Parathyroid adenoma (tissue), 2 donors: ENCODE measurements around the gene RPS4Y2.

Experiments used
- H2AFZ ChIP-seq: fragments of 300-600 bp; sonication (generic); one replicate; pipeline ENCODE4 v1.7.0; 2017; ENCODE audit warnings: antibody characterized with exemption, mild to moderate bottlenecking
- H3K27ac ChIP-seq: fragments of 300-600 bp; sonication (generic); one replicate; pipeline ENCODE4 v1.7.0; 2017
- H3K27me3 ChIP-seq: fragments of 300-600 bp; sonication (generic); one replicate; pipeline ENCODE4 v1.7.0; 2017; ENCODE audit warnings: low read length; ENCODE audit not compliant: control insufficient read depth, insufficient read depth
- H3K36me3 ChIP-seq: fragments of 300-600 bp; sonication (generic); one replicate; pipeline ENCODE4 v1.7.0; 2017; ENCODE audit warnings: low read length; ENCODE audit not compliant: control insufficient read depth, insufficient read depth
- H3K4me1 ChIP-seq: fragments of 300-600 bp; sonication (generic); one replicate; pipeline ENCODE4 v1.7.0; 2017; ENCODE audit warnings: control low read depth
- H3K4me2 ChIP-seq: fragments of 300-600 bp; sonication (generic); one replicate; pipeline ENCODE4 v1.7.0; 2017; ENCODE audit warnings: low read length
- H3K4me3 ChIP-seq: fragments of 300-600 bp; sonication (generic); one replicate; pipeline ENCODE4 v1.7.0; 2017; ENCODE audit warnings: low read depth, low read length
- H3K79me2 ChIP-seq: fragments of 300-600 bp; sonication (generic); one replicate; pipeline ENCODE4 v1.7.0; 2017; ENCODE audit warnings: control low read depth
- H3K9ac ChIP-seq: fragments of 300-600 bp; sonication (generic); one replicate; pipeline ENCODE4 v1.7.0; 2017; ENCODE audit warnings: mild to moderate bottlenecking
- H3K9me3 ChIP-seq: fragments of 300-600 bp; sonication (generic); one replicate; pipeline ENCODE4 v1.7.0; 2017; ENCODE audit warnings: low read length; ENCODE audit not compliant: control insufficient read depth
- TF ChIP-seq, protein P1 (sequence below): fragments of 300-600 bp; sonication (generic); IDR thresholded peaks from one replicate; pipeline ENCODE4 v1.7.0; 2017; ENCODE audit warnings: antibody characterized with exemption, mild to moderate bottlenecking
- donor health status: primary hyperparathyroidism.

The RPS4Y2 gene

GRCh38 chrY:20770755-20771154 lies 14.8 kb downstream of the RPS4Y2 start:
- TF ChIP-seq, protein P1, sequence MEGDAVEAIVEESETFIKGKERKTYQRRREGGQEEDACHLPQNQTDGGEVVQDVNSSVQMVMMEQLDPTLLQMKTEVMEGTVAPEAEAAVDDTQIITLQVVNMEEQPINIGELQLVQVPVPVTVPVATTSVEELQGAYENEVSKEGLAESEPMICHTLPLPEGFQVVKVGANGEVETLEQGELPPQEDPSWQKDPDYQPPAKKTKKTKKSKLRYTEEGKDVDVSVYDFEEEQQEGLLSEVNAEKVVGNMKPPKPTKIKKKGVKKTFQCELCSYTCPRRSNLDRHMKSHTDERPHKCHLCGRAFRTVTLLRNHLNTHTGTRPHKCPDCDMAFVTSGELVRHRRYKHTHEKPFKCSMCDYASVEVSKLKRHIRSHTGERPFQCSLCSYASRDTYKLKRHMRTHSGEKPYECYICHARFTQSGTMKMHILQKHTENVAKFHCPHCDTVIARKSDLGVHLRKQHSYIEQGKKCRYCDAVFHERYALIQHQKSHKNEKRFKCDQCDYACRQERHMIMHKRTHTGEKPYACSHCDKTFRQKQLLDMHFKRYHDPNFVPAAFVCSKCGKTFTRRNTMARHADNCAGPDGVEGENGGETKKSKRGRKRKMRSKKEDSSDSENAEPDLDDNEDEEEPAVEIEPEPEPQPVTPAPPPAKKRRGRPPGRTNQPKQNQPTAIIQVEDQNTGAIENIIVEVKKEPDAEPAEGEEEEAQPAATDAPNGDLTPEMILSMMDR: no peak
- Histone ChIP-seq H3K4me2 (no peak overlapping the region), H3K36me3 (no peaks in the 10 kb centered on the region), H3K27ac (no peak overlapping the region), H3K9ac (no peak overlapping the region), H3K4me1 (no peaks in the 10 kb centered on the region), H2AFZ (no peak overlapping the region), H3K4me3 (no peak overlapping the region), H3K9me3 (no peaks in the 10 kb centered on the region), H3K27me3 (no peaks in the 10 kb centered on the region), H3K79me2 (no peaks in the 10 kb centered on the region)

- Histone ChIP-seq H3K9ac (no peak overlapping the region), H3K36me3 (no peaks in the 10 kb centered on the region), H2AFZ (no peak overlapping the region), H3K27ac (no peak overlapping the region), H3K4me1 (no peaks in the 10 kb centered on the region), H3K9me3 (no peaks in the 10 kb centered on the region), H3K79me2 (no peaks in the 10 kb centered on the region), H3K4me2 (no peak overlapping the region), H3K27me3 (no peaks in the 10 kb centered on the region), H3K4me3 (no peak overlapping the region)
- TF ChIP-seq, protein P1: no peak
Measured at GRCh38 chrY:20776104-20776503, 20.2 kb downstream of the RPS4Y2 start.

DNA sequence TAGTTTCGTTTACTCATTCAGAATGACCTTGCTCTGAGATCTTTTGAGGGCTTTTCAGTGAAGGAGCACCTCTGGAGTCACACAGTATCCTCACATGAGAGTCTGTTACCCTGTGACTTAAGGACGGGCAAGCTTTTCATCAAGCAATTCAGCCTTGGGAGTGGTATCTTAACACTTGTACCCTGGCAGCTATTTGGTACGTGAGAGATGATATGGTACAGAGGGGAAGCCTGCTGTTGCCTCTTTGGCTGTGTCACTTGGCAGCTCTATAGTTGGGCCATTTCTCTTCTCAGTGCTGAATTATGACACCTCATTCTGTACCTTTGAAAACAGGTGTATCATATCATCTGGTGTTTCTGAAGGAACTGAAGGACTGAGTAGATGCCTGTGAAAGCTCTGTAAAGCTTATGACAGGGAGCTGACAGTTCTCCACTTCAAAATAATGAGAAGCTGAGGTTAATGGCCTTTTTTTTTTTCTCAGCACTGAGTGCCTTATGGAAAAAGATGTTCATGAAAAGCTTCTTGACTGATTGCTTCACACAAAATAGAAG lies 24.3 kb downstream of the RPS4Y2 start:
- Histone ChIP-seq H3K27me3 (no peaks in the 10 kb centered on the region), H3K4me2 (no peak overlapping the region), H3K36me3 (no peaks in the 10 kb centered on the region), H3K79me2 (no peaks in the 10 kb centered on the region), H3K9ac (no peak overlapping the region), H3K27ac (no peak overlapping the region), H2AFZ (no peak overlapping the region), H3K9me3 (no peaks in the 10 kb centered on the region), H3K4me3 (no peak overlapping the region), H3K4me1 (no peaks in the 10 kb centered on the region)
- TF ChIP-seq, protein P1: no peak

- H3K79me2 ChIP-seq: no peaks in the 10 kb centered on the region
- H2AFZ ChIP-seq: no peak overlapping the region
- no peak overlapping the region for H3K4me2 ChIP-seq
- H3K27me3 ChIP-seq: no peaks in the 10 kb centered on the region
- H3K4me3 ChIP-seq: no peak overlapping the region
- TF ChIP-seq, protein P1: no peak
- H3K36me3 ChIP-seq: no peaks in the 10 kb centered on the region
- no peak overlapping the region for H3K9ac ChIP-seq
- H3K9me3 ChIP-seq: no peaks in the 10 kb centered on the region
- no peak overlapping the region for H3K27ac ChIP-seq
- no peaks in the 10 kb centered on the region for H3K4me1 ChIP-seq
Measured at GRCh38 chrY:20780776-20781175, 24.9 kb downstream of the RPS4Y2 start.

DNA sequence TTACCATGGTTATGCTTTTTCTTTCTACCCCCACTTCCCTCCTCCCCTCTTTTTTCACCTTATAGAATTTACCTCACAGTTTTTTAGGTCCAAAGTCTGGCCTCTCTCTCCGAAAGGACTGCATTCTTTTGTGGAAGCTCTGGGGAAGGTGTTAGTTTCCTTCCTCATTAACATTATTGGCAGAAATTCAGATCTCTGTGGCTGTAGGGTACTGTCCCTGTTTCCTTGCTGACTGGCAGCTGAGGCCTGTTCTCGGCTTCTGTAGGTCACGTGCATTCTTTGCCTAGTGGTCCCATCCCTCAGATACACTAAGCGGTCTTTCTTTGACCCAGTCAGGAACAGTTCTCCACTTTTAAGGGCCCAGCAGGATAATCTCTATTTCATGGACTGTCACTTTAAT lies 25.5 kb downstream of the RPS4Y2 start:
- TF ChIP-seq, protein P1: no peak
- H3K4me2 ChIP-seq: no peak overlapping the region
- H3K9me3 ChIP-seq: no peaks in the 10 kb centered on the region

More for the DNA sequence above, 25.5 kb downstream of the RPS4Y2 start:
- Histone ChIP-seq H3K4me1 (no peaks in the 10 kb centered on the region), H3K4me3 (no peak overlapping the region), H3K27me3 (no peaks in the 10 kb centered on the region), H3K36me3 (no peaks in the 10 kb centered on the region), H2AFZ (no peak overlapping the region), H3K9ac (no peak overlapping the region), H3K27ac (no peak overlapping the region), H3K79me2 (no peaks in the 10 kb centered on the region)
